SK-N-SH treated with all-trans-retinoic acid at 6 μM for 48 hours (cell line): ENCODE results near the gene NREP.

Experiments
- ATAC-seq: fragments of 200-7000 bp; cut with Tn5 transposase; 3 replicates; pipeline ENCODE4 v1.9.1; 2020; ENCODE audit warnings: mild to moderate bottlenecking, moderate library complexity
- ARNTL ChIP-seq: fragments of 450-650 bp; formaldehyde crosslinking; IDR thresholded peaks from 2 replicates; pipeline ENCODE4 v1.5.0; 2020; ENCODE audit warnings: low read depth, mild to moderate bottlenecking, moderate library complexity, borderline replicate concordance
- BACH2 ChIP-seq: fragments of 250-450 bp; sonication (Bioruptor Pico); IDR thresholded peaks from 2 replicates; pipeline ENCODE4 v1.9.0; 2021; ENCODE audit warnings: mild to moderate bottlenecking, borderline replicate concordance
- CSDC2 ChIP-seq: fragments of 250-450 bp; sonication (Bioruptor Pico); IDR thresholded peaks from 2 replicates; pipeline ENCODE4 v1.5.0; 2020; ENCODE audit warnings: mild to moderate bottlenecking, moderate library complexity
- ESRRG ChIP-seq: fragments of 250-450 bp; sonication (Bioruptor Pico); IDR thresholded peaks from 2 replicates; pipeline ENCODE4 v1.6.1; 2021; ENCODE audit warnings: mild to moderate bottlenecking
- GLIS3 ChIP-seq: fragments of 250-450 bp; sonication (Bioruptor Pico); IDR thresholded peaks from 2 replicates; pipeline ENCODE4 v1.5.0; 2020; ENCODE audit warnings: mild to moderate bottlenecking, moderate library complexity
- ISL1 ChIP-seq: fragments of 250-450 bp; sonication (Bioruptor Pico); IDR thresholded peaks from 2 replicates; pipeline ENCODE4 v2.1.2; 2022; ENCODE audit warnings: mild to moderate bottlenecking, moderate library complexity
- OSR1 ChIP-seq: fragments of 250-450 bp; sonication (Bioruptor Pico); IDR thresholded peaks from 2 replicates; pipeline ENCODE4 v1.8.0; 2022; ENCODE audit warnings: moderate library complexity, mild to moderate bottlenecking, inconsistent platforms
- PATZ1 ChIP-seq: fragments of 250-450 bp; sonication (Bioruptor Pico); IDR thresholded peaks from 2 replicates; pipeline ENCODE4 v1.8.0; 2020; ENCODE audit warnings: mild to moderate bottlenecking, moderate library complexity, borderline replicate concordance
- PPARA ChIP-seq: fragments of 250-450 bp; sonication (Bioruptor Pico); IDR thresholded peaks from 2 replicates; pipeline ENCODE4 v1.5.0; 2020; ENCODE audit warnings: mild to moderate bottlenecking, borderline replicate concordance
- RARB ChIP-seq: fragments of 250-450 bp; sonication (Bioruptor Pico); IDR thresholded peaks from 2 replicates; pipeline ENCODE4 v1.8.0; 2021; ENCODE audit warnings: mild to moderate bottlenecking, moderate library complexity
- SNAI2 ChIP-seq: fragments of 250-450 bp; sonication (Bioruptor Pico); IDR thresholded peaks from 2 replicates; pipeline ENCODE4 v1.5.0; 2020; ENCODE audit warnings: mild to moderate bottlenecking, moderate library complexity
- TCF4 ChIP-seq: fragments of 250-450 bp; sonication (Bioruptor Pico); IDR thresholded peaks from 2 replicates; pipeline ENCODE4 v1.8.0; 2021; ENCODE audit warnings: mild to moderate bottlenecking, moderate library complexity, borderline replicate concordance
- ZC3H10 ChIP-seq: fragments of 250-450 bp; sonication (Bioruptor Pico); IDR thresholded peaks from 2 replicates; pipeline ENCODE4 v1.5.1; 2021; ENCODE audit warnings: mild to moderate bottlenecking, moderate library complexity
- ZFP3 ChIP-seq: fragments of 250-450 bp; sonication (Bioruptor Pico); IDR thresholded peaks from 2 replicates; pipeline ENCODE4 v1.5.0; 2020; ENCODE audit warnings: mild to moderate bottlenecking, moderate library complexity
- ZFP30 ChIP-seq: fragments of 450-650 bp; formaldehyde crosslinking; IDR thresholded peaks from 2 replicates; pipeline ENCODE4 v1.5.0; 2022; ENCODE audit warnings: mild to moderate bottlenecking, moderate library complexity
- ZNF565 ChIP-seq: fragments of 450-650 bp; formaldehyde crosslinking; conservative IDR thresholded peaks from 2 replicates; pipeline ENCODE4 v1.5.0; 2020; ENCODE audit warnings: low read depth, mild to moderate bottlenecking, moderate library complexity
- ZNF70 ChIP-seq: fragments of 450-650 bp; formaldehyde crosslinking; IDR thresholded peaks from 2 replicates; pipeline ENCODE4 v1.5.0; 2020; ENCODE audit warnings: mild to moderate bottlenecking, moderate library complexity
- ZNF8 ChIP-seq: fragments of 450-650 bp; formaldehyde crosslinking; IDR thresholded peaks from 2 replicates; pipeline ENCODE4 v1.5.0; 2020; ENCODE audit warnings: mild to moderate bottlenecking, moderate library complexity
- TF ChIP-seq, protein P1 (sequence below): fragments of 250-450 bp; sonication (Bioruptor Pico); IDR thresholded peaks from 2 replicates; pipeline ENCODE4 v1.5.0; 2020; ENCODE audit warnings: mild to moderate bottlenecking, moderate library complexity
- TF ChIP-seq, protein P2 (sequence below): fragments of 250-450 bp; sonication (Bioruptor Pico); IDR thresholded peaks from 2 replicates; pipeline ENCODE4 v1.5.1; 2021; ENCODE audit warnings: mild to moderate bottlenecking, moderate library complexity
- TF ChIP-seq, protein P3 (sequence below): fragments of 250-450 bp; sonication (Bioruptor Pico); IDR thresholded peaks from 2 replicates; pipeline ENCODE4 v1.8.0; 2021; ENCODE audit warnings: low read depth, mild to moderate bottlenecking, moderate library complexity, borderline replicate concordance
- TF ChIP-seq, protein P4 (sequence below): fragments of 250-450 bp; sonication (Bioruptor Pico); IDR thresholded peaks from 2 replicates; pipeline ENCODE4 v1.5.1; 2020; ENCODE audit warnings: low read depth, mild to moderate bottlenecking, moderate library complexity

Gene NREP

DNA sequence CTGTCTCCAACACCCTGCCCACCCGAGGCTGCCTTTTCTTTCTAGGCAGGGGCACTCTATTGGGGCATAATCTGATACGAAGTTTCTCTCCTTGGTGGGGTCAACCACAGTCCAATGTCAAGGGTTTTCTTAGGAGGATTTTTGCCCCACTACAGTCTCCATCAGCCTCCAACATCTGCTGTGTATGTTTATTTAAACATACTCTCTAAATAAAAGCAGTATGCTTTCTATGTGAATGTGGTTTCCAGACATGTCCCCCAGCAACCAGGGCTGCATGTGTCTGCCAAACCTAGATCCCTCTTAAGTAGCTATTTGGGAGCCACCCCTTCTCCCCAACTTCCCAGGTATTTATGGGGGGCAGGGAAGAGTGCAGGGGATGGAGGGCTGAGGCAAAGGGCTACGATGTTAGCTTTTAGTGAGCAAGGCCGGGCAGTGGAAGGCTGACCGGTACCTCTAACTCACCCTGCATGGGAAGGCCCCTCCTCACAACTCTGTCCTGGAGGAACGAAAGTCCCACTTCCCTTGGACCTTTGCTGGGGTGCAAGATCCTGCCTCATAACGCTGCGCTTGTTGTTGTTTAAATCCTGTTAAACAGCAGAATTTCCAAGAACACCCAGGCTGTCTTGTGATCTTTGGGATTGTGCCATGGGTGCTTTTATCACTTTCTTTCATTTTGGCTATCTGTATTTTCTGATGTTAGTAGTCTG lies 75.4 kb downstream of the NREP start:
- TF ChIP-seq ZFP3: no peak
- TF ChIP-seq TCF4 (CRISPR knock-in tag): no peak
- no peak for TF ChIP-seq ISL1
- TF ChIP-seq, protein P1, sequence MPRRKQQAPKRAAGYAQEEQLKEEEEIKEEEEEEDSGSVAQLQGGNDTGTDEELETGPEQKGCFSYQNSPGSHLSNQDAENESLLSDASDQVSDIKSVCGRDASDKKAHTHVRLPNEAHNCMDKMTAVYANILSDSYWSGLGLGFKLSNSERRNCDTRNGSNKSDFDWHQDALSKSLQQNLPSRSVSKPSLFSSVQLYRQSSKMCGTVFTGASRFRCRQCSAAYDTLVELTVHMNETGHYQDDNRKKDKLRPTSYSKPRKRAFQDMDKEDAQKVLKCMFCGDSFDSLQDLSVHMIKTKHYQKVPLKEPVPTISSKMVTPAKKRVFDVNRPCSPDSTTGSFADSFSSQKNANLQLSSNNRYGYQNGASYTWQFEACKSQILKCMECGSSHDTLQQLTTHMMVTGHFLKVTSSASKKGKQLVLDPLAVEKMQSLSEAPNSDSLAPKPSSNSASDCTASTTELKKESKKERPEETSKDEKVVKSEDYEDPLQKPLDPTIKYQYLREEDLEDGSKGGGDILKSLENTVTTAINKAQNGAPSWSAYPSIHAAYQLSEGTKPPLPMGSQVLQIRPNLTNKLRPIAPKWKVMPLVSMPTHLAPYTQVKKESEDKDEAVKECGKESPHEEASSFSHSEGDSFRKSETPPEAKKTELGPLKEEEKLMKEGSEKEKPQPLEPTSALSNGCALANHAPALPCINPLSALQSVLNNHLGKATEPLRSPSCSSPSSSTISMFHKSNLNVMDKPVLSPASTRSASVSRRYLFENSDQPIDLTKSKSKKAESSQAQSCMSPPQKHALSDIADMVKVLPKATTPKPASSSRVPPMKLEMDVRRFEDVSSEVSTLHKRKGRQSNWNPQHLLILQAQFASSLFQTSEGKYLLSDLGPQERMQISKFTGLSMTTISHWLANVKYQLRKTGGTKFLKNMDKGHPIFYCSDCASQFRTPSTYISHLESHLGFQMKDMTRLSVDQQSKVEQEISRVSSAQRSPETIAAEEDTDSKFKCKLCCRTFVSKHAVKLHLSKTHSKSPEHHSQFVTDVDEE (CRISPR knock-in tag): no peak
- TF ChIP-seq ZNF8 (CRISPR knock-in tag): no peak
- no peak for TF ChIP-seq PPARA (CRISPR knock-in tag)
- TF ChIP-seq, protein P2, sequence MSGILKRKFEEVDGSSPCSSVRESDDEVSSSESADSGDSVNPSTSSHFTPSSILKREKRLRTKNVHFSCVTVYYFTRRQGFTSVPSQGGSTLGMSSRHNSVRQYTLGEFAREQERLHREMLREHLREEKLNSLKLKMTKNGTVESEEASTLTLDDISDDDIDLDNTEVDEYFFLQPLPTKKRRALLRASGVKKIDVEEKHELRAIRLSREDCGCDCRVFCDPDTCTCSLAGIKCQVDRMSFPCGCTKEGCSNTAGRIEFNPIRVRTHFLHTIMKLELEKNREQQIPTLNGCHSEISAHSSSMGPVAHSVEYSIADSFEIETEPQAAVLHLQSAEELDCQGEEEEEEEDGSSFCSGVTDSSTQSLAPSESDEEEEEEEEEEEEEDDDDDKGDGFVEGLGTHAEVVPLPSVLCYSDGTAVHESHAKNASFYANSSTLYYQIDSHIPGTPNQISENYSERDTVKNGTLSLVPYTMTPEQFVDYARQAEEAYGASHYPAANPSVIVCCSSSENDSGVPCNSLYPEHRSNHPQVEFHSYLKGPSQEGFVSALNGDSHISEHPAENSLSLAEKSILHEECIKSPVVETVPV: no peak
- TF ChIP-seq GLIS3 (CRISPR knock-in tag): no peak
- no peak for TF ChIP-seq SNAI2
- TF ChIP-seq ESRRG (CRISPR knock-in tag): no peak
- TF ChIP-seq ZFP30 (CRISPR knock-in tag): no peak
- TF ChIP-seq OSR1 (CRISPR knock-in tag): no peak
- TF ChIP-seq, protein P3, sequence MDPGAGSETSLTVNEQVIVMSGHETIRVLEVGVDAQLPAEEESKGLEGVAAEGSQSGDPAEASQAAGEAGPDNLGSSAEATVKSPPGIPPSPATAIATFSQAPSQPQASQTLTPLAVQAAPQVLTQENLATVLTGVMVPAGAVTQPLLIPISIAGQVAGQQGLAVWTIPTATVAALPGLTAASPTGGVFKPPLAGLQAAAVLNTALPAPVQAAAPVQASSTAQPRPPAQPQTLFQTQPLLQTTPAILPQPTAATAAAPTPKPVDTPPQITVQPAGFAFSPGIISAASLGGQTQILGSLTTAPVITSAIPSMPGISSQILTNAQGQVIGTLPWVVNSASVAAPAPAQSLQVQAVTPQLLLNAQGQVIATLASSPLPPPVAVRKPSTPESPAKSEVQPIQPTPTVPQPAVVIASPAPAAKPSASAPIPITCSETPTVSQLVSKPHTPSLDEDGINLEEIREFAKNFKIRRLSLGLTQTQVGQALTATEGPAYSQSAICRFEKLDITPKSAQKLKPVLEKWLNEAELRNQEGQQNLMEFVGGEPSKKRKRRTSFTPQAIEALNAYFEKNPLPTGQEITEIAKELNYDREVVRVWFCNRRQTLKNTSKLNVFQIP (CRISPR knock-in tag): no peak
- no peak for TF ChIP-seq BACH2 (CRISPR knock-in tag)
- no peak for TF ChIP-seq ZNF565 (CRISPR knock-in tag)
- TF ChIP-seq ARNTL (CRISPR knock-in tag): no peak
- TF ChIP-seq CSDC2 (CRISPR knock-in tag): no peak
- TF ChIP-seq, protein P4, sequence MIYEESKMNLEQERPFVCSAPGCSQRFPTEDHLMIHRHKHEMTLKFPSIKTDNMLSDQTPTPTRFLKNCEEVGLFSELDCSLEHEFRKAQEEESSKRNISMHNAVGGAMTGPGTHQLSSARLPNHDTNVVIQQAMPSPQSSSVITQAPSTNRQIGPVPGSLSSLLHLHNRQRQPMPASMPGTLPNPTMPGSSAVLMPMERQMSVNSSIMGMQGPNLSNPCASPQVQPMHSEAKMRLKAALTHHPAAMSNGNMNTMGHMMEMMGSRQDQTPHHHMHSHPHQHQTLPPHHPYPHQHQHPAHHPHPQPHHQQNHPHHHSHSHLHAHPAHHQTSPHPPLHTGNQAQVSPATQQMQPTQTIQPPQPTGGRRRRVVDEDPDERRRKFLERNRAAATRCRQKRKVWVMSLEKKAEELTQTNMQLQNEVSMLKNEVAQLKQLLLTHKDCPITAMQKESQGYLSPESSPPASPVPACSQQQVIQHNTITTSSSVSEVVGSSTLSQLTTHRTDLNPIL (CRISPR knock-in tag): no peak
- TF ChIP-seq PATZ1: no peak
- peak; percentile 9; the same call in 2 of the 3 replicates for ATAC-seq

DNA sequence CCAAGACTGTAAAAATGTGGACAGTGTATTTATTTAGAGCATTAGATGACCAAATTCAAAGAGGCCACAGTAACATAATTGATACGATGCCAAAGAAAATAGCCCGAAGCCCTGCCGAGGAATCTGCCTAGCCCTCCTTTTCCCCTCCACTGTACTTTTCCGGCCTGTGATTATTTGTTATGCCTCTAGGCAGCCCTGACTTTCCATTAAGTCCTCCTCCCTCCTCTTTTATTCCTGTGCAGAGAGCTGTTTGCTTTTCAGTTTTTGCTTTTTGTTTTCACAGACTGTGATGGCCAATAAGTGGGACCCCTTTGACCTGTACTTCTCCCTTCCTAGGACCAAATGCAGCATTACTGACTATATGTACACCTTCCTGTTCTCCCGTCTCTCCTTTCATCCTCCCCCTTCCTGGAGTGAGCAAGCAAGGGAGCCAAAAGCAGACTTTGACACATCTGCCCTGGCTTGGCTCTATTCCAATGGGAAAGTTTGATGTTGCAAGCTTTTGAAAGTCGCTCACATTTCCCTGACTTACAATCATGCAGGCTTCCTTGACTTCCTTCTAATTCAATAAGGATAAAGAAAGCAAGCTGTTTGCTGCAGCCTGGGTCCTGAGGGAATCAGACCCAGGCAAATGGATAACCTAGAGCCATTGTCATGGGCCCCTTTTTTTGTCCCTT lies 76.1 kb downstream of the NREP start:
- peak; percentile 93 for ATAC-seq
- no peak for TF ChIP-seq TCF4 (CRISPR knock-in tag)
- no peak; the same call in 1 of the 2 replicates for TF ChIP-seq ZNF70 (CRISPR knock-in tag)
- TF ChIP-seq ISL1: peak; percentile 27; the same call in 1 of the 2 replicates
- TF ChIP-seq ESRRG (CRISPR knock-in tag): no peak
- TF ChIP-seq, protein P2: no peak
- TF ChIP-seq RARB (CRISPR knock-in tag): no peak
- no peak for TF ChIP-seq OSR1 (CRISPR knock-in tag)
- 0 out of 2 replicates have a peak, but pooled peaks have one; percentile 11 for TF ChIP-seq ZFP3
- no peak for TF ChIP-seq PPARA (CRISPR knock-in tag)
- no peak for TF ChIP-seq ZC3H10 (CRISPR knock-in tag)
- TF ChIP-seq, protein P4 (CRISPR knock-in tag): no peak
- TF ChIP-seq GLIS3 (CRISPR knock-in tag): no peak
- no peak for TF ChIP-seq CSDC2 (CRISPR knock-in tag)
- TF ChIP-seq, all 23 proteins: peak for 2
